Esophagus muscularis mucosa (tissue), 4 donors: Measurements from ENCODE around the gene ANXA2. TPM values are rescaled to one million over a fixed set of nuclear protein-coding genes. Genes with fewer than 3 reads are reported as not detected.
"Not testable (repeated sequence)": the region's sequence is repeated elsewhere in the genome, so short reads cannot be mapped to it uniquely, and the experiment has no call there.

ENCODE experiments used
- DNase-seq: peaks from one replicate; pipeline ENCODE4 v3.0.0-alpha.2; 2017; ENCODE audit errors: extremely low spot score
- H3K27ac ChIP-seq, 4 donors: fragments of 200-600 bp; sonication (generic); replicated peaks in 1 of 4; 1 replicate in 3 of 4; 2 replicates in 1 of 4; pipeline ENCODE4 v1.5.1; 2016 to 2019; ENCODE audit warnings: mild to moderate bottlenecking in 1 of 4
- H3K27me3 ChIP-seq, 4 donors: fragments of 200-600 bp; sonication (generic); one replicate each; pipeline versions ENCODE4 v1.5.1 to v1.6.0; 2016 to 2019
- H3K36me3 ChIP-seq, 4 donors: fragments of 200-600 bp; sonication (generic); one replicate each; pipeline ENCODE4 v1.5.1; 2016 to 2019
- H3K4me1 ChIP-seq, 4 donors: fragments of 200-600 bp; sonication (generic); one replicate each; pipeline ENCODE4 v1.5.1; 2016 to 2019
- H3K4me3 ChIP-seq, 4 donors: fragments of 200-600 bp; sonication (generic); 1 replicate in 2 of 4; 2 replicates in 2 of 4; pipeline ENCODE4 v1.5.1; 2016 to 2019; ENCODE audit warnings: mild to moderate bottlenecking in 4 of 4, moderate library complexity in 1 of 4
- H3K9me3 ChIP-seq, 4 donors: fragments of 200-600 bp; sonication (generic); 1 replicate in 3 of 4; 2 replicates in 1 of 4; pipeline ENCODE4 v1.5.1; 2016 to 2019
- CTCF ChIP-seq, 3 experiments: fragments of 200-600 bp in 2 of 3; fragments of 450-650 bp in 1 of 3; sonication (generic) in 2 of 3; IDR thresholded peaks; one replicate each; pipeline ENCODE4 v1.5.1; 2017 to 2019; ENCODE audit warnings: antibody characterized with exemption in 3 of 3, mild to moderate bottlenecking in 2 of 3, moderate library complexity in 1 of 3
- EP300 ChIP-seq: sonication (generic); formaldehyde crosslinking; IDR thresholded peaks from one replicate; pipeline ENCODE4 v1.6.1; 2017; ENCODE audit warnings: antibody characterized with exemption
- POLR2A ChIP-seq: fragments of 450-650 bp; IDR thresholded peaks from one replicate; pipeline ENCODE4 v1.6.1; 2017; ENCODE audit warnings: antibody characterized with exemption, moderate library complexity, mild to moderate bottlenecking, low read depth
- POLR2AphosphoS5 ChIP-seq, 2 donors: sonication (generic); formaldehyde crosslinking; IDR thresholded peaks; one replicate each; pipeline ENCODE4 v1.6.1; 2017; ENCODE audit warnings: antibody characterized with exemption in 2 of 2
- WGBS: methylation state at CpG from one replicate; pipeline ENCODE4 v1.1.5; 2018; 5-methylcytosine and 5-hydroxymethylcytosine counted together
- intact Hi-C: fragments of 100-400 bp; cut with DNase I; formaldehyde crosslinking; loops from one replicate; pipeline ENCODE4 v1.15.1; 2023
- total RNA-seq, 4 donors: library from RNA; depleted of rRNA; stranded (reverse); fragments of >200 nt; gene quantifications; one replicate each; pipeline versions ENCODE4 v1.1.0 to v1.2.1, GENCODE V29; 2016

ANXA2 gene
- total RNA-seq, 4 donors from 2014 or later, result 333 to 606 (median 406) TPM

- Histone ChIP-seq H3K36me3 (peaks cover 40 to 90% (median 59%) of the 10 kb centered on the region in 4 donors), H3K4me1 (peaks cover 35 to 52% (median 42%) of the 10 kb centered on the region in 4 donors), H3K27ac (peak overlapping the region; percentile 49 to 59 (median 52))
- H3K27me3 ChIP-seq, H3K9me3 ChIP-seq, DNase-seq, H3K4me3 ChIP-seq: not testable (repeated sequence)
- WGBS, result 60% methylated on average over 10 of the region's 10 CpGs
- intact Hi-C loops, result loop anchor here (2.0 to 5.0 kb wide), 2 partner anchors 38 to 85 kb away; partner anchors contain the start of gene ANXA2
- TF ChIP-seq CTCF (IDR thresholded peaks at IDR 0.05) (peak; percentile 71 to 82 (median 81)), POLR2AphosphoS5 (IDR thresholded peaks at IDR 0.05) (peak in 1 of 2 donors; percentile 13)
Measured at GRCh38 chr15:60359738-60360137, 38.0 kb downstream of the ANXA2 start.

GRCh38 chr15:60358935-60359682, 38.7 kb downstream of the ANXA2 start:
- intact Hi-C loops, result no loop called here
- peaks cover 31 to 47% (median 39%) of the 10 kb centered on the region in 4 donors for H3K4me1 ChIP-seq
- TF ChIP-seq POLR2A, result no peak
- TF ChIP-seq POLR2AphosphoS5 (IDR thresholded peaks at IDR 0.05), result peak in 1 of 2 donors; percentile 7
- peaks cover 44 to 90% (median 62%) of the 10 kb centered on the region in 4 donors for H3K36me3 ChIP-seq
- peak overlapping the region; percentile 49 to 59 (median 52) for H3K27ac ChIP-seq
- H3K9me3 ChIP-seq, result no peaks in the 10 kb centered on the region
- no peak overlapping the region for H3K4me3 ChIP-seq
- H3K27me3 ChIP-seq, result no peaks in the 10 kb centered on the region
- DNase-seq, result no peak
- 47% methylated on average over 10 of the region's 10 CpGs for WGBS

GRCh38 chr15:60356832-60357231, 41.0 kb downstream of the ANXA2 start:
- TF ChIP-seq POLR2A (no peak), CTCF (IDR thresholded peaks at IDR 0.05) (no peak), POLR2AphosphoS5 (IDR thresholded peaks at IDR 0.05) (no peak)
- no peak overlapping the region for H3K27ac ChIP-seq
- no peaks in the 10 kb centered on the region for H3K9me3 ChIP-seq
- H3K36me3 ChIP-seq, result peaks cover 58 to 98% (median 72%) of the 10 kb centered on the region in 4 donors
- WGBS, result 88% methylated on average over 4 of the region's 4 CpGs
- peaks cover 10 to 24% (median 16%) of the 10 kb centered on the region in 4 donors for H3K4me1 ChIP-seq
- intact Hi-C loops, result no loop called here
- H3K4me3 ChIP-seq, result no peak overlapping the region
- no peak for DNase-seq
- no peaks in the 10 kb centered on the region for H3K27me3 ChIP-seq

- Histone ChIP-seq H3K4me1 (peaks cover 8 to 20% (median 16%) of the 10 kb centered on the region in 4 donors), H3K27ac (no peak overlapping the region), H3K4me3 (no peak overlapping the region), H3K9me3 (no peaks in the 10 kb centered on the region), H3K27me3 (no peaks in the 10 kb centered on the region), H3K36me3 (peaks cover 64 to 98% (median 77%) of the 10 kb centered on the region in 4 donors)
- no peak for TF ChIP-seq POLR2A
- TF ChIP-seq EP300, result no peak
- TF ChIP-seq CTCF (IDR thresholded peaks at IDR 0.05), result no peak
- intact Hi-C loops, result no loop called here
- WGBS, result 86% methylated on average over 9 of the region's 10 CpGs
- DNase-seq, result no peak
Measured at GRCh38 chr15:60355148-60355857, 42.5 kb downstream of the ANXA2 start.

- Histone ChIP-seq H3K36me3 (peaks cover 72 to 93% (median 85%) of the 10 kb centered on the region in 4 donors), H3K4me1 (peaks cover 0 to 8% (median 2%) of the 10 kb centered on the region in 4 donors), H3K27ac (no peak overlapping the region), H3K27me3 (no peaks in the 10 kb centered on the region), H3K4me3 (no peak overlapping the region), H3K9me3 (no peaks in the 10 kb centered on the region)
- no peak for DNase-seq
- intact Hi-C loops, result no loop called here
- 50% methylated on average over 4 of the region's 5 CpGs for WGBS
- TF ChIP-seq EP300 (no peak), POLR2AphosphoS5 (IDR thresholded peaks at IDR 0.05) (no peak), CTCF (IDR thresholded peaks at IDR 0.05) (no peak), POLR2A (no peak)
Measured at GRCh38 chr15:60353245-60353920, 44.4 kb downstream of the ANXA2 start.
